GM20000 (cell line): Measurements from ENCODE around the gene RAB28.

Source experiments
- DNase-seq: peaks from one replicate; pipeline ENCODE4 v3.0.0; 2012; ENCODE audit warnings: low spot score
- CTCF ChIP-seq: IDR thresholded peaks from 2 replicates; pipeline ENCODE4 v1.5.1; 2012; ENCODE audit warnings: mild to moderate bottlenecking, control low read depth; ENCODE audit errors: extremely low read depth, missing control alignments

The RAB28 gene

GRCh38 chr4:13449590-13449989 is 34.5 kb downstream of the RAB28 start:
- DNase-seq, result no peak
- no peak for TF ChIP-seq CTCF

- DNase-seq, result no peak
- no peak for TF ChIP-seq CTCF
Measured at GRCh38 chr4:13445841-13446790, 38.0 kb downstream of the RAB28 start.

GRCh38 chr4:13441506-13441905 is 42.6 kb downstream of the RAB28 start:
- no peak for DNase-seq
- TF ChIP-seq CTCF, result no peak

- TF ChIP-seq CTCF, result no peak
- no peak for DNase-seq
Measured at GRCh38 chr4:13436962-13437361, 47.2 kb downstream of the RAB28 start.

- no peak for DNase-seq
- no peak for TF ChIP-seq CTCF
Measured at GRCh38 chr4:13432453-13432852, 51.7 kb downstream of the RAB28 start.

- DNase-seq, result no peak
Measured at GRCh38 chr4:13430834-13431568, 53.1 kb downstream of the RAB28 start.

More at GRCh38 chr4:13430834-13431568, 53.1 kb downstream of the RAB28 start:
- TF ChIP-seq CTCF, result no peak
